Lung (tissue), 12 donors: ENCODE results near the gene PXMP4. TPM values are rescaled to one million over a fixed set of nuclear protein-coding genes. Genes with fewer than 3 reads are reported as not detected.

Source experiments
- ATAC-seq: fragments of 200-7000 bp; cut with Tn5 transposase; one replicate; pipeline ENCODE4 v1.9.1; 2020; ENCODE audit warnings: moderate number of reproducible peaks; ENCODE audit not compliant: insufficient read depth, low FRiP score
- DNase-seq, 3 donors: peaks; one replicate each; pipeline ENCODE4 v3.0.0-alpha.2; 2013 to 2017
- H3K27ac ChIP-seq, 2 donors: one replicate each; pipeline ENCODE4 v1.5.1; 2013; ENCODE audit warnings: mild to moderate bottlenecking in 2 of 2, moderate library complexity in 2 of 2, control low read depth in 1 of 2, inconsistent platforms in 1 of 2, low read depth in 1 of 2, low read length in 1 of 2
- H3K27me3 ChIP-seq, 3 donors: one replicate each; pipeline ENCODE4 v1.5.1; 2013; ENCODE audit warnings: low read length in 2 of 3; ENCODE audit not compliant: control insufficient read depth in 3 of 3, insufficient read depth in 3 of 3
- H3K36me3 ChIP-seq, 4 donors: one replicate each; pipeline ENCODE4 v1.5.1; 2013; ENCODE audit warnings: low read length in 4 of 4, mild to moderate bottlenecking in 1 of 4, moderate library complexity in 1 of 4; ENCODE audit not compliant: control insufficient read depth in 4 of 4, insufficient read depth in 4 of 4
- H3K4me1 ChIP-seq, 5 donors: one replicate each; pipeline ENCODE4 v1.5.1; 2013; ENCODE audit warnings: low read length in 5 of 5, mild to moderate bottlenecking in 2 of 5, moderate library complexity in 1 of 5; ENCODE audit not compliant: control insufficient read depth in 5 of 5, insufficient read depth in 5 of 5
- H3K4me3 ChIP-seq: one replicate; pipeline ENCODE4 v1.5.1; 2013; ENCODE audit warnings: mild to moderate bottlenecking, control low read depth, moderate library complexity
- H3K9ac ChIP-seq, 2 donors: one replicate each; pipeline ENCODE4 v1.5.1; 2013; ENCODE audit warnings: low read length in 2 of 2, control low read depth in 1 of 2; ENCODE audit not compliant: insufficient read depth in 1 of 2
- H3K9me3 ChIP-seq, 4 donors: one replicate each; pipeline ENCODE4 v1.5.1; 2013; ENCODE audit warnings: low read length in 3 of 4, mild to moderate bottlenecking in 1 of 4, moderate library complexity in 1 of 4; ENCODE audit not compliant: control insufficient read depth in 4 of 4, insufficient read depth in 3 of 4
- WGBS, 2 donors: extraction: QIAGEN DNeasy Blood & Tissue Kit; methylation state at CpG; one replicate each; pipeline ENCODE4 v1.1.7; 2013; 5-methylcytosine and 5-hydroxymethylcytosine counted together
- polyA plus RNA-seq, 2 donors: library from polyadenylated mRNA; stranded (reverse); fragments of 200-250 nt; gene quantifications; one replicate each; pipeline ENCODE4 v1.2.1, GENCODE V29; 2013
- total RNA-seq, 2 donors: library from RNA; depleted of rRNA in 1 of 2; stranded (reverse); fragments of >200 nt in 1 of 2; gene quantifications; one replicate each; pipeline ENCODE4 v1.2.1, GENCODE V29; 2014 to 2021
- TF ChIP-seq, protein P1 (sequence below): IDR thresholded peaks from 2 replicates; pipeline ENCODE4 v1.5.1; 2012; ENCODE audit warnings: mild to moderate bottlenecking; ENCODE audit errors: control extremely low read depth, extremely low read depth
- donor health status: control.
- donor health status: control.
- donor health status: Bipolar disorder and iron deficiency.
- donor health status: healthy.
- donor health status: DM: yes; HTN: yes; CAD: no.

Gene PXMP4
- total and polyA plus RNA-seq, 4 donors: 10.2 to 36.8 (median 26.8) TPM

DNA sequence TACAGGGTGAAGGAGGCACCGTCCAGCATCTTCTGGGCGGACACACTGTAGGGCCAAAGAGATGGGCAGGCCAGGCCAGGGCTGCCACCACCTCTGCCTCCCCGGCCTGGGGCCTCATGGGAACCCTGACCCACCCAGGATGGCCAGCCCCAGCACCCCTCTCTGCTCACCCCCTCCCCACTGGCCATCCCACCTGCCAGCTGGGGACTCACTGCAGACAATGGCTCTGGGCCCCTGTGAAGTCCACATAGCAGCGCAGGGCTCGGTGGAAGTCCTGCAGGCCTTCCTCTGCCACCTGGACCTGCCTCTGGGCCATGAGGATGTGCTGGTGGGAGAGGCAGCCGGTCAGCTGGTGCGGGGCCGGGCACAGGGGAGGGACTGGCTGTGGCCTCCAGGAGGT is 61.6 kb downstream of the PXMP4 start:
- ATAC-seq (no peak), DNase-seq (no peak)
- TF ChIP-seq, protein P1, sequence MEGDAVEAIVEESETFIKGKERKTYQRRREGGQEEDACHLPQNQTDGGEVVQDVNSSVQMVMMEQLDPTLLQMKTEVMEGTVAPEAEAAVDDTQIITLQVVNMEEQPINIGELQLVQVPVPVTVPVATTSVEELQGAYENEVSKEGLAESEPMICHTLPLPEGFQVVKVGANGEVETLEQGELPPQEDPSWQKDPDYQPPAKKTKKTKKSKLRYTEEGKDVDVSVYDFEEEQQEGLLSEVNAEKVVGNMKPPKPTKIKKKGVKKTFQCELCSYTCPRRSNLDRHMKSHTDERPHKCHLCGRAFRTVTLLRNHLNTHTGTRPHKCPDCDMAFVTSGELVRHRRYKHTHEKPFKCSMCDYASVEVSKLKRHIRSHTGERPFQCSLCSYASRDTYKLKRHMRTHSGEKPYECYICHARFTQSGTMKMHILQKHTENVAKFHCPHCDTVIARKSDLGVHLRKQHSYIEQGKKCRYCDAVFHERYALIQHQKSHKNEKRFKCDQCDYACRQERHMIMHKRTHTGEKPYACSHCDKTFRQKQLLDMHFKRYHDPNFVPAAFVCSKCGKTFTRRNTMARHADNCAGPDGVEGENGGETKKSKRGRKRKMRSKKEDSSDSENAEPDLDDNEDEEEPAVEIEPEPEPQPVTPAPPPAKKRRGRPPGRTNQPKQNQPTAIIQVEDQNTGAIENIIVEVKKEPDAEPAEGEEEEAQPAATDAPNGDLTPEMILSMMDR: no peak
- no peak overlapping the region for H3K4me3 ChIP-seq
- WGBS, 2 donors: 96% methylated on average over 8 of the region's 8 CpGs
- no peaks in the 10 kb centered on the region for H3K27me3 ChIP-seq
- peaks cover 0 to 16% (median 4%) of the 10 kb centered on the region in 5 donors for H3K4me1 ChIP-seq
- no peak overlapping the region for H3K9ac ChIP-seq
- H3K9me3 ChIP-seq: no peaks in the 10 kb centered on the region
- H3K27ac ChIP-seq: no peak overlapping the region
- peaks cover 0 to 18% (median 4%) of the 10 kb centered on the region in 4 donors for H3K36me3 ChIP-seq

DNA sequence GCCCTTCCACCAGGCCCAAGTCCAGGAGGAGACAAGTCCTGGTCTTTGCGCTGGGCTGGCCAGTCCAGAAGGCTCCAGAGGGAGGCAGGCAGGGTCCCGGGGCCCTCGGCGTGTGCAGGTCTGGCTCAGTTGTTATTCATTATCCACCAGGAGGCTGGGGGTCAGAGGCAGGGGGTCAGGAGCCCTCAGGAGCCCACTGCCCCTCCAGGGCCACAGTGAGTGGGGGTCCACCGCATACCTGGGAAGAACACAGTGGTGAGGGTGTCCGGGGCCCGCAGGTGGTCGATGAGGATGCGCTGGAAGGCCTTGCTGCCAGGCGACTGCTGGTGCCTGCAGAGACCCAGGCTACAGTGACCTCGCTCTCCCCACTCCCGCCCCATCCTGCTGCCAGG is 62.4 kb downstream of the PXMP4 start:
- Histone ChIP-seq H3K27ac (no peak overlapping the region), H3K27me3 (no peaks in the 10 kb centered on the region), H3K36me3 (peaks cover 0 to 18% (median 4%) of the 10 kb centered on the region in 4 donors), H3K4me3 (no peak overlapping the region), H3K4me1 (peaks cover 0 to 17% (median 0%) of the 10 kb centered on the region in 5 donors), H3K9me3 (no peaks in the 10 kb centered on the region), H3K9ac (no peak overlapping the region)
- ATAC-seq (no peak), DNase-seq (no peak)
- TF ChIP-seq, protein P1: no peak
- 96 to 99% methylated on average over 12 of the region's 12 CpGs for WGBS, 2 donors

DNA sequence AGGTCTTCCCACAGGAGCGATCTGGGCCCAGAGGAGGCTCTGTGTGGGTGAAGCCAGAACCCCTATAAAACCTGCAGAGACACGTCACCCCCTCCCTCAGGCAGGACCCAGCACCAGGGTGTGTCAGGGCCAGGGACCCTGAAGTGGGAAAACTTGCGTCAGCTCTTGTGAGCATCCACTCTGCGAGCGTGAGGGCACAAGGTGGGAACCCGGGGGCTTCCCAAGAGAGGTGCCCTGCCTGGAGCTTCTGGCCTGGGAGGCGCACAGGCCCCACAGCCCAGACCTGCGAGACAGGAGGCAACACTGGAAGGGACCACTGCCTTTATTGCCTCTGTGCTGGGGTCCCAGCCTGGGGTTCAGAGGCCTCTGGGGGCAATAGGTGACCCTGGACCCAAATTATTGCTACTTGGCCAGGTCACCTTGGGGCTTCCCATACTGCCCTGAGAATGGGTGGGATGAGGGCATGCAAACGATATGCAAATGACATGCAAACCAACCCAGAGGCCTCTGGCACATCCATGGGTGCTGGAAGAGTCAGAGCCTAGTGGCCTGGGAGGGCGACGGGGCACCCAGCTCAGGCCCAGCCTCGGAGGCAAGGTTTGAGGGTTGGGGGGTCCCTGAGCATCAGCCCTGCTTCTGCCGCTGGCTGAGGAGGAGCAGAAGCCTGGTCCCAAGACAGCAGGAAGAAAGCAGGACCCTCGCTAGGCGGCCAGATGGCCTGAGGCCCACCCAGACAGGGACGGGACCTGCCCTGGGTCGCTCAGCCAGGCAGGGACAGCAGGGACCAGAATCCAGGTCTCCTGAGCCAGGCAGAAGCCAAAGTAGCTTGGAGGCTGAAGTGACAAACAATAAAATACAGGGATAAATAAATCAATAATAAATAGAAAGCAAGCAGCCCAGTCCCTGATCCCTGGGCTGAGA is 63.1 kb downstream of the PXMP4 start:
- Histone ChIP-seq H3K27ac (no peak overlapping the region), H3K4me1 (peaks cover 0 to 16% (median 0%) of the 10 kb centered on the region in 5 donors), H3K4me3 (no peak overlapping the region), H3K9me3 (no peaks in the 10 kb centered on the region), H3K36me3 (peaks cover 0 to 18% (median 4%) of the 10 kb centered on the region in 4 donors), H3K27me3 (no peaks in the 10 kb centered on the region), H3K9ac (no peak overlapping the region)
- no peak for DNase-seq
- ATAC-seq: no peak
- TF ChIP-seq, protein P1: no peak
- 94 to 96% methylated on average over 17 of the region's 17 CpGs for WGBS, 2 donors
